Right atrium auricular region (tissue), 2 donors: Measurements from ENCODE around the gene KIRREL1. TPM values are rescaled to one million over a fixed set of nuclear protein-coding genes. Genes with fewer than 3 reads are reported as not detected.

ENCODE experiments used
- DNase-seq: peaks from one replicate; pipeline ENCODE4 v3.0.0-alpha.2; 2019; ENCODE audit warnings: low spot score
- H3K27ac ChIP-seq, 2 donors: fragments of 200-600 bp; sonication (generic); 1 replicate in 1 of 2; 2 replicates in 1 of 2; pipeline ENCODE4 v1.5.1; 2016 to 2019
- H3K27me3 ChIP-seq, 2 donors: fragments of 200-600 bp; sonication (generic); one replicate each; pipeline versions ENCODE4 v1.5.1 to v1.6.0; 2017 to 2019
- H3K36me3 ChIP-seq: fragments of 200-600 bp; sonication (generic); one replicate; pipeline ENCODE4 v1.5.1; 2016
- H3K4me1 ChIP-seq, 2 donors: fragments of 200-600 bp; sonication (generic); one replicate each; pipeline versions ENCODE4 v1.5.1 to v1.6.0; 2017 to 2019
- H3K4me3 ChIP-seq, 2 donors: fragments of 200-600 bp; sonication (generic); 1 replicate in 1 of 2; 2 replicates in 1 of 2; pipeline ENCODE4 v1.5.1; 2017 to 2019; ENCODE audit warnings: mild to moderate bottlenecking in 1 of 2, moderate library complexity in 1 of 2
- H3K9me3 ChIP-seq, 2 donors: fragments of 200-600 bp; sonication (generic); one replicate each; pipeline ENCODE4 v1.5.1; 2019
- total RNA-seq, 2 donors: library from RNA; depleted of rRNA; stranded (reverse); fragments of >200 nt; gene quantifications; one replicate each; pipeline ENCODE4 v1.1.0, GENCODE V29; 2016
- TF ChIP-seq, protein P1 (sequence below), 2 donors: fragments of 200-600 bp; sonication (generic); IDR thresholded peaks; one replicate each; pipeline ENCODE4 v1.5.1; 2019; ENCODE audit warnings: antibody characterized with exemption in 2 of 2

KIRREL1 gene
- total RNA-seq, 2 donors from 2014 or later = 12.3 to 21.9 TPM

DNA sequence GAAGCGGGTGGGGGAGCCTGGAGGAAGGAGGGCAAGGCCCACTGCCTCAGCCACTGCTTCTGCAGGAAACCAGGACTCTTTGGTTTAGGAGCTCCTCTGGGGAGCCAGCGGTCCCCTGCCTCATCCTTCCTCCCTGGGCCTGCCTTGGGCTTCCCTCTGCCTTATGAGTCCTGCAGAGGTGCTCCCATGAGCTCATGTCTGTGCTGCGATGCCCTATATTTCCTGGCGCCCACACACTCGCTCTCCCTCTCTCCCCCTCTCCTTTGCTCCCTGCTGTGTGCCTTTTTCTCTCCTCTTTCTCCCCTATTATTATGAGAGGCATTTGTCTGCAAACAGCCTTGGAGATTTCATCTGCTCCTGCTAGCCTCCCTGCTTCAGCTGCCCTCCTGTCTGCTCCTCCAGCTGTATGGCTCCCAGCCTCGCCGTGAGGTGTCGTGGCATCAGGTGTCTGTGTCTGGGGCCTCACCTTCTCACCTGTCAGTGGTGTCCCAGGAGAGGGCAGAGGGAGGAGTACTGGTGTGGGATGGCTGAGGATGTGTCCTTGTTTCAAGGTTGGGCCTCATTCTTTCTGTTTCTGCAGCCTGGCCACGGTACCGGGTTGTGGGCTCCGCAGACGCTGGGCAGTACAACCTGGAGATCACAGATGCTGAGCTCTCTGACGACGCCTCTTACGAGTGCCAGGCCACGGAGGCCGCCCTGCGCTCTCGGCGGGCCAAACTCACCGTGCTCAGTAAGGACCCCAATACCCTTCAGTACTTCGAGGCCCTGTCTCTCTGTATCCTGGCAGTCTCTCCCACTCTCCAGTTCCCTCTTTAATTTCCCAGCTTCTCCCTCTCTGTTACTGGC is 84.2 kb downstream of the KIRREL1 start:
- Histone ChIP-seq H3K36me3 (peaks cover 6% of the 10 kb centered on the region), H3K4me3 (no peak overlapping the region), H3K4me1 (no peaks in the 10 kb centered on the region), H3K27ac (no peak overlapping the region), H3K27me3 (no peaks in the 10 kb centered on the region), H3K9me3 (no peaks in the 10 kb centered on the region)
- TF ChIP-seq, protein P1, sequence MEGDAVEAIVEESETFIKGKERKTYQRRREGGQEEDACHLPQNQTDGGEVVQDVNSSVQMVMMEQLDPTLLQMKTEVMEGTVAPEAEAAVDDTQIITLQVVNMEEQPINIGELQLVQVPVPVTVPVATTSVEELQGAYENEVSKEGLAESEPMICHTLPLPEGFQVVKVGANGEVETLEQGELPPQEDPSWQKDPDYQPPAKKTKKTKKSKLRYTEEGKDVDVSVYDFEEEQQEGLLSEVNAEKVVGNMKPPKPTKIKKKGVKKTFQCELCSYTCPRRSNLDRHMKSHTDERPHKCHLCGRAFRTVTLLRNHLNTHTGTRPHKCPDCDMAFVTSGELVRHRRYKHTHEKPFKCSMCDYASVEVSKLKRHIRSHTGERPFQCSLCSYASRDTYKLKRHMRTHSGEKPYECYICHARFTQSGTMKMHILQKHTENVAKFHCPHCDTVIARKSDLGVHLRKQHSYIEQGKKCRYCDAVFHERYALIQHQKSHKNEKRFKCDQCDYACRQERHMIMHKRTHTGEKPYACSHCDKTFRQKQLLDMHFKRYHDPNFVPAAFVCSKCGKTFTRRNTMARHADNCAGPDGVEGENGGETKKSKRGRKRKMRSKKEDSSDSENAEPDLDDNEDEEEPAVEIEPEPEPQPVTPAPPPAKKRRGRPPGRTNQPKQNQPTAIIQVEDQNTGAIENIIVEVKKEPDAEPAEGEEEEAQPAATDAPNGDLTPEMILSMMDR (IDR thresholded peaks at IDR 0.05) = no peak
- DNase-seq = no peak

DNA sequence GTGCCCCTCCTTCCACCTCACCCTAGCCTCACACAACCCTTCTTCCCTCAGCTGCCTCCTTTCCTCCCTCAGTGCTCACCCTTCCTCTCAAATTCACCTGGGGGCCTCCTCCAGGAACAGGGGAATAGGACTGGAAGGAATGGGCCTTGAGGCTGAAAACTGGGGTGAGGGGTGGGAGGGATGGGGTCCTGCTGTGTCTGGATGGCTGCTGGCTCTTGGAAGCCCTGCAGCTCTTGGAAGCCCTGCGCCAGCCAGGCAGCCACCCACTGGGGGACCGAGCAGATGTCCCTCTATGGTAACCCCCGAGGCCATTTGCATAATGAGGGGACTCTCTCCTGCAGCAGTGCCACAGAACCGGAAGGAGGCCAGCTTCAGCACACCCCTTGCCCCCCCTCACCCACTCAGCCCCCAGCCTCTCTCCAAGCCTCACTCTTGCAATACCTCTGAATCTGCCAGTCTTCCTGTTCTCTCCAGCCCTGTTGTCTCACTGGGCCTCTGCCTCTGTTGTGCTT is 85.2 kb downstream of the KIRREL1 start:
- H3K27ac ChIP-seq = no peak overlapping the region
- no peak overlapping the region for H3K4me3 ChIP-seq
- no peaks in the 10 kb centered on the region for H3K9me3 ChIP-seq
- no peaks in the 10 kb centered on the region for H3K4me1 ChIP-seq
- TF ChIP-seq, protein P1 (IDR thresholded peaks at IDR 0.05) = no peak
- no peaks in the 10 kb centered on the region for H3K27me3 ChIP-seq
- no peak for DNase-seq
- peaks cover 6% of the 10 kb centered on the region for H3K36me3 ChIP-seq

DNA sequence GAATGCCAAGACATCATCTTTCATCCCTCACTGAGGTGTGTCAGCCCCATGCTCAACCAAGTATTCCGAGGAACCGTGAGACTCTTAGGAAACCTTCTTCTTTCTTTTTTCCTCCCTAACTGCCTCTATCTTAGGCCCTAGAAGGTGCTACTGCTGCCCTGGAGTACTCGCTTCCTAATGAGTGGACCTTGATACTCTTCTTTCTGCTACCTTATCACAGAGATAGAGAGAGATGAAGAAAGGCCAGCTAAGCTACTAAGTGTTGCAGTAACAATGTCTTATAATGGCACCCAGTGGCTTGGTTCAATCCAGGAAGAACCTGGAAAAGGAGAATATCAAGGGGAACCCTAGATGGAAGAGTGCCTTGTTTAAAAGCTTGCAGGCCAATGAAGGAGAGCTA is 86.6 kb downstream of the KIRREL1 start:
- H3K4me1 ChIP-seq = no peaks in the 10 kb centered on the region
- no peak overlapping the region for H3K4me3 ChIP-seq
- no peak for DNase-seq
- TF ChIP-seq, protein P1 (IDR thresholded peaks at IDR 0.05) = no peak
- H3K27ac ChIP-seq = no peak overlapping the region
- no peaks in the 10 kb centered on the region for H3K27me3 ChIP-seq
- H3K9me3 ChIP-seq = no peaks in the 10 kb centered on the region
- peaks cover 6% of the 10 kb centered on the region for H3K36me3 ChIP-seq

DNA sequence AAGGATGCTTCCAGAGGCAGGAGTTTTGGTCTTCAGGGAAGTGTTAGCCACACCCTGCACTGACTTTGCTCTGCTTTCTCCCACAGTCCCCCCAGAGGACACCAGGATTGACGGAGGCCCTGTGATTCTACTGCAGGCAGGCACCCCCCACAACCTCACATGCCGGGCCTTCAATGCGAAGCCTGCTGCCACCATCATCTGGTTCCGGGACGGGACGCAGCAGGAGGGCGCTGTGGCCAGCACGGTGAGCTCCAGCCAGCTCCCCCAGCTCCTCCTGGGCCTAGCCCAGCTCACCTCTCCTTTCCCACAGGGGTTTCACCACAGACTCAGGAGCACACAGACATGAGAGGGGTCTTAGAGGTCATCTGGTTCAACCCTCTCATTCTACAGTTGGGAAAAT is 90.9 kb downstream of the KIRREL1 start:
- no peak for DNase-seq
- Histone ChIP-seq H3K9me3 (no peaks in the 10 kb centered on the region), H3K27ac (no peak overlapping the region), H3K36me3 (peaks cover 24% of the 10 kb centered on the region), H3K4me1 (no peaks in the 10 kb centered on the region), H3K27me3 (no peaks in the 10 kb centered on the region), H3K4me3 (no peak overlapping the region)
- TF ChIP-seq, protein P1 (IDR thresholded peaks at IDR 0.05) = no peak

DNA sequence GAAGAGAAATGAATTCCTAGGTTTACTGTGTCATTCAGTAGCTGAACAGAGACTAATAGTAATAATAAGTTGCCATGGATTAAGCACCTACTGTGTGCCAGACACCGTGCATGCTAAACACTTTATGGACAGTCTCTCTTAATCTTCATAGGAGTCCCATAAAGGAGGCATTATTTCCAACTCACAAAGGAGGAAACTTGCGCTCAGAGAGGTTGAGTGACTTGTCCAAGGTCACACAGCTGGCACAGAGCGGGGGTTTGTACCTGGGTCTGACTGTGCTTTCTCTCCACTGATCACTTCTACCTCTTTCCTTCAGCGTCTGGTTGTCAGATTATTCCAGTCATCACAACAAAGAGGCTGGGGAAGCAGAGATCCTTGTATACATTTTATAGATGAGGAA is 91.3 kb downstream of the KIRREL1 start:
- Histone ChIP-seq H3K36me3 (peaks cover 26% of the 10 kb centered on the region), H3K4me3 (no peak overlapping the region), H3K9me3 (no peaks in the 10 kb centered on the region), H3K27me3 (no peaks in the 10 kb centered on the region), H3K4me1 (no peaks in the 10 kb centered on the region), H3K27ac (no peak overlapping the region)
- TF ChIP-seq, protein P1 (IDR thresholded peaks at IDR 0.05) = no peak
- no peak for DNase-seq
